Heart right ventricle (tissue), 16 donors: Measurements from ENCODE around the gene CCDC9B. TPM values are rescaled to one million over a fixed set of nuclear protein-coding genes. Genes with fewer than 3 reads are reported as not detected.

Experiments
- ATAC-seq, 8 donors: fragments of 200-7000 bp; cut with Tn5 transposase; one replicate each; pipeline ENCODE4 v1.9.1; 2020; ENCODE audit warnings: mild to moderate bottlenecking in 8 of 8, moderate library complexity in 8 of 8, moderate number of reproducible peaks in 1 of 8
- DNase-seq, 2 donors: peaks; one replicate each; pipeline ENCODE4 v3.0.0-alpha.2; 2020
- H3K27ac ChIP-seq, 10 donors: fragments of 200-600 bp; sonication (generic) in 2 of 10; one replicate each; pipeline versions ENCODE4 v1.5.0 to v1.8.0; 2020 to 2022; ENCODE audit warnings: mild to moderate bottlenecking in 3 of 10
- H3K27me3 ChIP-seq, 7 donors: fragments of 200-600 bp; one replicate each; pipeline ENCODE4 v1.8.0; 2021 to 2022; ENCODE audit warnings: mild to moderate bottlenecking in 2 of 7
- H3K36me3 ChIP-seq, 9 donors: fragments of 200-600 bp; sonication (generic) in 1 of 9; one replicate each; pipeline versions ENCODE4 v1.5.0 to v1.8.0; 2020 to 2022; ENCODE audit warnings: mild to moderate bottlenecking in 2 of 9
- H3K4me1 ChIP-seq, 9 donors: fragments of 200-600 bp; sonication (generic) in 1 of 9; one replicate each; pipeline versions ENCODE4 v1.5.0 to v1.8.0; 2020 to 2022; ENCODE audit warnings: mild to moderate bottlenecking in 4 of 9
- H3K4me3 ChIP-seq, 10 donors: fragments of 200-600 bp; sonication (generic) in 2 of 10; one replicate each; pipeline versions ENCODE4 v1.5.0 to v1.8.0; 2020 to 2022; ENCODE audit warnings: mild to moderate bottlenecking in 7 of 10, moderate library complexity in 2 of 10
- H3K9me3 ChIP-seq, 11 donors: fragments of 200-600 bp in 10 of 11; sonication (generic) in 2 of 11; one replicate each; pipeline versions ENCODE4 v1.5.0 to v1.8.0; 2013 to 2022; ENCODE audit warnings: mild to moderate bottlenecking in 2 of 11, control low read depth in 1 of 11, moderate library complexity in 1 of 11
- WGBS, 2 donors: extraction: QIAGEN DNeasy Blood & Tissue Kit; methylation state at CpG; one replicate each; pipeline ENCODE4 v1.1.7; 2013; ENCODE audit warnings: inconsistent platforms in 1 of 2; 5-methylcytosine and 5-hydroxymethylcytosine counted together
- intact Hi-C, 10 donors: fragments of 100-400 bp; cut with DNase I; formaldehyde crosslinking; loops; one replicate each; pipeline versions ENCODE4 v1.11.1 to v1.14.2; 2022
- polyA plus RNA-seq, 2 donors: library from polyadenylated mRNA; stranded (reverse); fragments of 200-250 nt; gene quantifications; one replicate each; pipeline ENCODE4 v1.2.3, GENCODE V29; 2013
- total RNA-seq, 10 donors: library from RNA; stranded (reverse); fragmentation: NEBNext Ultra II Directional in 3 of 10; extraction: Animal tissue kit (Norgen Biotek cat#: 25700) in 3 of 10; gene quantifications; one replicate each; pipeline versions ENCODE4 v1.2.1 to v1.2.4, GENCODE V29; 2021 to 2023
- TF ChIP-seq, protein P1 (sequence below), 9 donors: fragments of 200-600 bp; sonication (generic) in 2 of 9; IDR thresholded peaks; one replicate each; pipeline versions ENCODE4 v1.5.0 to v1.8.0; 2021 to 2022; ENCODE audit warnings: antibody characterized with exemption in 9 of 9, mild to moderate bottlenecking in 5 of 9, moderate library complexity in 1 of 9
- donor health status: Arrhythmogenic right ventricular cardiomyopathy.
- donor health status: ischemic (EF 13 %, LVEDD 7.1; RV severe dilation, severe dysfunction).
- donor health status: healthy with polysubstance abuse.
- donor health status: DM: no; HTN: yes; CAD: no.
- donor health status: DM: no; HTN: no; CAD: no.
- donor health status: ischemic (EF 25% LVEDD 6.9; RV normal size, moderate dysfunction).
- donor health status: ischemic (EF 25% LVEDD 5.7; RV mildly dilated, moderate dysfunction).
- donor health status: healthy.
- donor health status: DM: yes; HTN: yes; CAD: no.
- donor health status: Ischemic cardiomyopathy.
- donor health status: ischemic (EF 35%, LVEDD 5.7; RV mildly dilated, moderate dysfunction).
- donor health status: nonischemic (EF 11% LVEDD 7.7; RV severe dilation, severe dysfunction).
- donor health status: DM: yes; HTN: yes; CAD: no.
- donor health status: PGD.
- donor health status: ischemic (EF 29% LVEDD 5.4; RV normal size, mild dysfunction).
- donor health status: nonischemic (EF 23%, LVEDD 6.1; RV moderate dilation, normal function).

CCDC9B gene
- total and polyA plus RNA-seq, 12 donors = 13.0 to 190 (median 144) TPM

DNA sequence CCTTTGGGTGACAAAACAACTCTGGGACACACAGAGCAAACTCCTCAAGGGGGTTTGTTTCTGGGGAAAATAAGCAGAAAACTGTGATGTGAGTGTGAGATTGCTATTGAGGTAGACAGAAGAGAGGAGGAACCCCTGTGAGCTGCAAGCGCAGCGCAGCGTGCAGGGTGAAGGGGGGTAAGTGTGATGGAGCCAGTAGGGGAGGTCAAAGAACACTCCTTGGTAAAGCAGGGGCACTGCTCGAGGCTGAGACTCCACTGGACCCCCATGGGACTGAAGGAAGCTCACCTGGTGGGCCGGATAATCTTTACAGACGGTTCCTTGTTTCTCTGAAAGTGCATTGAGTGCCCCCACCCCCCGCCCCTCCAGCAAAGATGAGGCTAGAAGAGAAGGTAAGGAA is 9.7 kb downstream of the CCDC9B start:
- intact Hi-C loops = no loop called here
- WGBS, 2 donors = 91 to 92% methylated on average over 7 of the region's 7 CpGs
- H3K27me3 ChIP-seq = no peaks in the 10 kb centered on the region
- TF ChIP-seq, protein P1, sequence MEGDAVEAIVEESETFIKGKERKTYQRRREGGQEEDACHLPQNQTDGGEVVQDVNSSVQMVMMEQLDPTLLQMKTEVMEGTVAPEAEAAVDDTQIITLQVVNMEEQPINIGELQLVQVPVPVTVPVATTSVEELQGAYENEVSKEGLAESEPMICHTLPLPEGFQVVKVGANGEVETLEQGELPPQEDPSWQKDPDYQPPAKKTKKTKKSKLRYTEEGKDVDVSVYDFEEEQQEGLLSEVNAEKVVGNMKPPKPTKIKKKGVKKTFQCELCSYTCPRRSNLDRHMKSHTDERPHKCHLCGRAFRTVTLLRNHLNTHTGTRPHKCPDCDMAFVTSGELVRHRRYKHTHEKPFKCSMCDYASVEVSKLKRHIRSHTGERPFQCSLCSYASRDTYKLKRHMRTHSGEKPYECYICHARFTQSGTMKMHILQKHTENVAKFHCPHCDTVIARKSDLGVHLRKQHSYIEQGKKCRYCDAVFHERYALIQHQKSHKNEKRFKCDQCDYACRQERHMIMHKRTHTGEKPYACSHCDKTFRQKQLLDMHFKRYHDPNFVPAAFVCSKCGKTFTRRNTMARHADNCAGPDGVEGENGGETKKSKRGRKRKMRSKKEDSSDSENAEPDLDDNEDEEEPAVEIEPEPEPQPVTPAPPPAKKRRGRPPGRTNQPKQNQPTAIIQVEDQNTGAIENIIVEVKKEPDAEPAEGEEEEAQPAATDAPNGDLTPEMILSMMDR (IDR thresholded peaks at IDR 0.05) = no peak
- no peaks in the 10 kb centered on the region for H3K9me3 ChIP-seq
- no peak for ATAC-seq
- no peak for DNase-seq
- H3K4me1 ChIP-seq = peaks cover 15 to 100% (median 82%) of the 10 kb centered on the region in 9 donors
- H3K27ac ChIP-seq = peak overlapping the region in 9 of 10 donors; percentile 45 to 99 (median 68)
- H3K4me3 ChIP-seq = no peak overlapping the region
- peaks cover 0 to 13% (median 0%) of the 10 kb centered on the region in 9 donors for H3K36me3 ChIP-seq

DNA sequence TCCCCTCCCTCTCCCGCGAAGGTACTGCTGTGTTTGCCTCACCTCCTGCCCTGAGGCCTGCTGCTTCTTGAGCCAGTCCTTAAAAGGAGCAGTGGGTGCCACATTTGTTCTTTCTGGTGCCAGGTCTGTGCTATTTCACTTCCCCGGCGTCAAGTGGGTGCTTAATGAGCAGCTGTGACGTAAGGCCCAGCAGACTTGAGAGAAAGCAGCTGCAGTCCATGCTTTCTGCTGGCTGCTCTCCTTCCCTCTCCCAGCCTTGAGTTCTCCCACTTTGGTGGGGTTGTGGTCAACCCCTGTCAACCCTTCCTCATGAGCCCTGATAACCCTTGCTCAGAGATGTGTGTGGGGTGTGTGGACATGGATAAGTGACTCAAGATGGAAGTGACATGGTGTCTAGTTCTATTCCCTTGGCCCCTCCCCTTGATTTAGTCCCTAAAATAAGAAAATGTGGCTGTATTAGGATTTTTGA is 10.3 kb downstream of the CCDC9B start:
- Histone ChIP-seq H3K4me3 (no peak overlapping the region), H3K27ac (peak overlapping the region in 9 of 10 donors; percentile 45 to 99 (median 68)), H3K4me1 (peaks cover 13 to 100% (median 82%) of the 10 kb centered on the region in 9 donors), H3K27me3 (no peaks in the 10 kb centered on the region), H3K36me3 (peaks cover 0 to 12% (median 0%) of the 10 kb centered on the region in 9 donors), H3K9me3 (no peaks in the 10 kb centered on the region)
- WGBS, 2 donors = 44 to 50% methylated on average over 5 of the region's 5 CpGs
- peak; percentile 9 to 65 (median 44) for ATAC-seq
- TF ChIP-seq, protein P1 (IDR thresholded peaks at IDR 0.05) = no peak
- intact Hi-C loops = no loop called here
- DNase-seq = peak in 1 of 2 donors; percentile 64

DNA sequence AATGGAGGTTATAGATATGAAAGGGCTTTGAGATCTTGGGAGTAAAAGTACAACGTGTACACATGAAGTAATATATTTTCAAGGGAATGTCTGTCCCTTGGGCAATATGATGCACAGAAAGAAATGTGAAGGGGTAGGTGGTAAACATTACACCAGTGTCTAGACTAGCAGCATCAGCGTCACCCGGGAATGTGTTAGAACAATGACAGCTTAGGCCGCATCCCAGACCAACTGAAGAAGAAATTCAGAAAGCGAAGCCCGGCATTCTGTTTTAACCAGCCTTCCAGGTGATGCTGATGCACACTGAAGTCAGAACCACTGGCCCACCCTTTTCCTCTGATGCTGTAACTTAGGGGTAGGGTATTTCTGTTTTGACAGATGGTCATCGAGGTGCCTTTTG is 10.9 kb downstream of the CCDC9B start:
- Histone ChIP-seq H3K27me3 (no peaks in the 10 kb centered on the region), H3K36me3 (peaks cover 0 to 12% (median 0%) of the 10 kb centered on the region in 9 donors), H3K4me3 (no peak overlapping the region), H3K4me1 (peaks cover 10 to 100% (median 82%) of the 10 kb centered on the region in 9 donors), H3K9me3 (no peaks in the 10 kb centered on the region), H3K27ac (peak overlapping the region in 8 of 10 donors; percentile 33 to 99 (median 72))
- ATAC-seq (no peak), DNase-seq (no peak)
- WGBS, 2 donors = 73 to 77% methylated on average over 7 of the region's 7 CpGs
- TF ChIP-seq, protein P1 (IDR thresholded peaks at IDR 0.05) = no peak
- intact Hi-C loops = loop anchor here in 1 of 10 donors (10.0 kb wide), 1 partner anchor 45 kb away; no protein-coding TSS in a partner anchor

DNA sequence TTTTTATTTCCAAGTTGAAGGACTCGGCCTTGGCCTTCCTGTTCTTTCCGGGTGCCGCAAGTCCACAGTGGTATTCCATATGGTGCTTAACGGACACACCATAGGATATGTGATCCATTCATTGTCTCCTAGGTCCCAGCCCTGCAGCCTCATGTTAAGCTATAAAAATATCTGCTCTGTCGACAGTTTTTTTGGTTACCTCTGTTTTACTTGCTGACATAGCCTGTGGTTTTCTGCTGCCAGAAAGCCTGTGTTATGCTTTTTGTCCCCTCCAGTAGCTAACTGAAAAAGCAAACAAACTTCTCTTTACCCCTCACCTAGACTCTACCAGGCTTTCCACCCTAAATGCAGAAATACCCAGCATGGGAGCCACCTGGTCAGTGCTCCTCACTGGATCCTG is 12.0 kb downstream of the CCDC9B start:
- Histone ChIP-seq H3K4me1 (peaks cover 5 to 94% (median 73%) of the 10 kb centered on the region in 9 donors), H3K27me3 (no peaks in the 10 kb centered on the region), H3K4me3 (no peak overlapping the region), H3K36me3 (peaks cover 0 to 12% (median 0%) of the 10 kb centered on the region in 9 donors), H3K27ac (peak overlapping the region in 5 of 10 donors; percentile 4 to 91 (median 44)), H3K9me3 (no peaks in the 10 kb centered on the region)
- DNase-seq (no peak), ATAC-seq (no peak)
- 75 to 76% methylated on average over 5 of the region's 5 CpGs for WGBS, 2 donors
- TF ChIP-seq, protein P1 (IDR thresholded peaks at IDR 0.05) = no peak
- intact Hi-C loops = loop anchor here in 1 of 10 donors (10.0 kb wide), 1 partner anchor 46 kb away; no protein-coding TSS in a partner anchor
